Peyer's patch (tissue), 4 donors: ENCODE measurements around the gene MYORG. TPM values are rescaled to one million over a fixed set of nuclear protein-coding genes. Genes with fewer than 3 reads are reported as not detected.

Experiments
- DNase-seq, 3 donors: peaks; one replicate each; pipeline ENCODE4 v3.0.0-alpha.2; 2017 to 2019
- H3K27ac ChIP-seq, 4 donors: fragments of 200-600 bp; sonication (generic); one replicate each; pipeline ENCODE4 v1.5.1; 2016 to 2019
- H3K27me3 ChIP-seq, 2 donors: fragments of 200-600 bp; sonication (generic); one replicate each; pipeline ENCODE4 v1.5.1; 2019
- H3K36me3 ChIP-seq, 3 donors: fragments of 200-600 bp; sonication (generic); one replicate each; pipeline ENCODE4 v1.5.1; 2016 to 2019
- H3K4me1 ChIP-seq, 4 donors: fragments of 200-600 bp; sonication (generic); one replicate each; pipeline ENCODE4 v1.5.1; 2016 to 2019
- H3K4me3 ChIP-seq, 4 donors: fragments of 200-600 bp; sonication (generic); 1 replicate in 3 of 4; 2 replicates in 1 of 4; pipeline ENCODE4 v1.5.1; 2016 to 2019; ENCODE audit warnings: mild to moderate bottlenecking in 1 of 4
- H3K9me3 ChIP-seq, 4 donors: fragments of 200-600 bp; sonication (generic); one replicate each; pipeline ENCODE4 v1.5.1; 2016 to 2019; ENCODE audit warnings: mild to moderate bottlenecking in 1 of 4
- POLR2A ChIP-seq, 2 donors: fragments of 450-650 bp; IDR thresholded peaks; one replicate each; pipeline ENCODE4 v1.5.1; 2017; ENCODE audit warnings: antibody characterized with exemption in 2 of 2, mild to moderate bottlenecking in 2 of 2, moderate library complexity in 2 of 2
- total RNA-seq, 4 donors: library from RNA; depleted of rRNA; stranded (reverse); fragments of >200 nt; gene quantifications; one replicate each; pipeline ENCODE4 v1.1.0, GENCODE V29; 2016
- TF ChIP-seq, protein P1 (sequence below), 6 experiments: fragments of 450-650 bp in 4 of 6; fragments of 200-600 bp in 2 of 6; sonication (generic) in 1 of 6; IDR thresholded peaks; one replicate each; pipeline ENCODE4 v1.5.1; 2017 to 2019; ENCODE audit warnings: antibody characterized with exemption in 6 of 6, mild to moderate bottlenecking in 3 of 6, moderate library complexity in 1 of 6

MYORG gene
- total RNA-seq, 4 donors from 2014 or later: 7.4 to 97.2 (median 88.3) TPM

DNA sequence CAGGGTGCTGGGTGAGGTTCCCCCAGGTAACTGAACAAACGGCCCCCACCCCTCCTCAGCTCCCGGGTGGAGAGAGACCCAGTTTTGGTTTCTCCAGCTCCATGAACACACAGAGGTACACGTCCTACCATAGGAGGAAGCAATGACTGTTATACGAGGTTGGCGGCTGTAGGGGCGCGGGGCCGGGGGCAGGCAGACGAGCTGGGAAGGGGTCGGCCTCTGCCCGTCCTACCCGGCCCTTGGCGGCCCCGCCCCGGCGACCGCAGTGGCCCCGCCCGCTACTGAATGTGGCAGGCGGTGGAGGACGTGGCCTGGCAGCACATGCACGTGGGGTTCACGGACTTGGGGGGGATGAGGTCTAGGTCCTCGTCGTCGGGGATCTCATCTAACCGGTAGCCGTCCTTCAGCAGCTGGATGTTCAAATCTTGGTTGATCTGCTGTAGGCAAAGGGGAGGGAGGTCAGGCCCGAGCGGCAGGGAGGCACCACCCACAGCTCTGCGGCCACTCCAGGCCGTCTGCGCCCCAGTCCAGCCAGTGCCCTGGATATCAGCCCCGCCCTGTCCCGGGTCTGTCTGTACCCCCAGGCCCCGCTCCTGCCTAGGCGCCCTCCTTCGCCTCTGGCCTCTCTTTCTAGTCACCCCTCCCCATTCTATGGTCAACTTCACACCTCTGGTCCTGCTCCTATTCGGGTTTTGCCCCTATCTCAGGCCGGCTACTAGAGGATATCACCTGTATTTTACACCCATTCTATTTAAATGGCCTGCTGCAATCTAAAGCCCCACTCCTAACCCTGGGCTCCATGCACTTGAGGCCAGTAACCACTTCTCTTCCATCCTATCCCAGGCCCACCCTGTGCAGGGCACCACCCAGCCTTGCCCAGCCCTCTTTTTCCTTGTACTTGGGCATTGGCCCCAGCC lies 24.2 kb upstream of the MYORG start:
- Histone ChIP-seq H3K4me3 (no peak overlapping the region), H3K36me3 (peaks cover 0 to 27% (median 0%) of the 10 kb centered on the region in 3 donors), H3K4me1 (no peaks in the 10 kb centered on the region), H3K9me3 (no peaks in the 10 kb centered on the region), H3K27ac (no peak overlapping the region), H3K27me3 (no peaks in the 10 kb centered on the region)
- DNase-seq: no peak
- TF ChIP-seq, protein P1, sequence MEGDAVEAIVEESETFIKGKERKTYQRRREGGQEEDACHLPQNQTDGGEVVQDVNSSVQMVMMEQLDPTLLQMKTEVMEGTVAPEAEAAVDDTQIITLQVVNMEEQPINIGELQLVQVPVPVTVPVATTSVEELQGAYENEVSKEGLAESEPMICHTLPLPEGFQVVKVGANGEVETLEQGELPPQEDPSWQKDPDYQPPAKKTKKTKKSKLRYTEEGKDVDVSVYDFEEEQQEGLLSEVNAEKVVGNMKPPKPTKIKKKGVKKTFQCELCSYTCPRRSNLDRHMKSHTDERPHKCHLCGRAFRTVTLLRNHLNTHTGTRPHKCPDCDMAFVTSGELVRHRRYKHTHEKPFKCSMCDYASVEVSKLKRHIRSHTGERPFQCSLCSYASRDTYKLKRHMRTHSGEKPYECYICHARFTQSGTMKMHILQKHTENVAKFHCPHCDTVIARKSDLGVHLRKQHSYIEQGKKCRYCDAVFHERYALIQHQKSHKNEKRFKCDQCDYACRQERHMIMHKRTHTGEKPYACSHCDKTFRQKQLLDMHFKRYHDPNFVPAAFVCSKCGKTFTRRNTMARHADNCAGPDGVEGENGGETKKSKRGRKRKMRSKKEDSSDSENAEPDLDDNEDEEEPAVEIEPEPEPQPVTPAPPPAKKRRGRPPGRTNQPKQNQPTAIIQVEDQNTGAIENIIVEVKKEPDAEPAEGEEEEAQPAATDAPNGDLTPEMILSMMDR (IDR thresholded peaks at IDR 0.05): no peak

DNA sequence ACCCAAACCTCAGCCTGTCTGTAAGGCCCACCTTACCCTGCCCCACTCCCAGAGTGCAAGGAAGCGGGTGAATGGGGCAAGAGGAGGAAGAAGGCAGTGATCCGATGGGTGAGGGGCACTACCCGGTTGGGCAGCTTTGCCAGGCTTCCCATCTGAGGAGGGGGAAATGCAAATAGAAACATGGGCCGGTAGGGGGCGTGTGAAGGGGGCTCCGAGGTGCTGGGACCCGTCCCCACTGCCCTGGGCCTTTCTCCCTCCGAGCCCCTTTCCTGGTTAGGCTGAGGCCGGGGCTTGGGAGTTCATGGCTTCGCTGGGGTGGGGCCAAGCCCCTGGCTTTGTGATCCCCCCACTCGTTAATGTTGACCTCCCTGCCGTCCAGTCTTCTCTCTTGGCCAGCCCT lies 23.6 kb upstream of the MYORG start:
- no peak for DNase-seq
- TF ChIP-seq POLR2A (IDR thresholded peaks at IDR 0.05): no peak
- TF ChIP-seq, protein P1 (IDR thresholded peaks at IDR 0.05): no peak
- H3K4me1 ChIP-seq: no peaks in the 10 kb centered on the region
- H3K9me3 ChIP-seq: no peaks in the 10 kb centered on the region
- no peak overlapping the region for H3K4me3 ChIP-seq
- no peaks in the 10 kb centered on the region for H3K27me3 ChIP-seq
- no peak overlapping the region for H3K27ac ChIP-seq
- peaks cover 0 to 27% (median 0%) of the 10 kb centered on the region in 3 donors for H3K36me3 ChIP-seq

DNA sequence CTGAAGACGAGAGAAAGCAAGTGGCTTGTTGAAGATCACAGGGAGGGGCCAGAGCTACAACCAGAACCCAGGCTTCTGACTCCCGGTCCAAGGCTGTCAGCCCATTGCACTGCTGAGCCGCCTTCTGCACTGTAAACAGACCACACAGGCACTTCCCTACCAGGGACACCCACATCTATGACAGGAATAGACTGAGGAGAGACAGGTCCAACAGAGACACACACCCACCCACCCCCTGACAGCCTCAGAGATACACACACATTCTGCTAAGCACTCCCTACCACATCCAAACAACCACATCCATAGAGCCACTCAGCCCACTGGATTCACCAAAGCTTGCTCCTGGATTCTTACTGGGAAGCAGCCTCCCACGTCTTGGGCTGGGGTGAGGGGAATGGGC lies 23.0 kb upstream of the MYORG start:
- Histone ChIP-seq H3K27ac (no peak overlapping the region), H3K27me3 (no peaks in the 10 kb centered on the region), H3K4me3 (no peak overlapping the region), H3K4me1 (no peaks in the 10 kb centered on the region), H3K9me3 (no peaks in the 10 kb centered on the region), H3K36me3 (peaks cover 0 to 27% (median 0%) of the 10 kb centered on the region in 3 donors)
- no peak for DNase-seq
- no peak for TF ChIP-seq POLR2A (IDR thresholded peaks at IDR 0.05)
- TF ChIP-seq, protein P1 (IDR thresholded peaks at IDR 0.05): no peak

DNA sequence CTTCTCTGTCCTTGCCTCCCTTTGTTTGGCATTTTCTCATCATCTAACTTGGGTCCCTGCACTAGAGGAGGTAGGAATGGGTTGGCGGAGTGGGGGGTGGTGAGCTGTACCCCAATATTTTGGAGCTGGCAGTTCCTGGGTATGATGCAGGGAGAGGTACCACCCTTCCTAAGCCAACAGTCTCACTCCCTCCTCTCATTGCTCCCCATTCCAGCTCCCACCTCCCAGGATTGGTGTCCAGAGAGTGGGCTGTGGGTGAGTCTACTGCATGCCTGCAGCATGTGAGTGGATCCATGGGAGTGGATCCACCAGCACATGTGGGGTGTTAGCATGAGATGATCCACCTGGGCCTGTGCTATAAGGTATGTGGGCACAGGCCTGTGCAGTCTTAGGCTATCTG lies 22.2 kb upstream of the MYORG start:
- H3K36me3 ChIP-seq: peaks cover 0 to 27% (median 0%) of the 10 kb centered on the region in 3 donors
- DNase-seq: no peak
- no peaks in the 10 kb centered on the region for H3K4me1 ChIP-seq
- no peak overlapping the region for H3K4me3 ChIP-seq
- no peaks in the 10 kb centered on the region for H3K9me3 ChIP-seq
- H3K27ac ChIP-seq: no peak overlapping the region
- no peaks in the 10 kb centered on the region for H3K27me3 ChIP-seq
- TF ChIP-seq, protein P1 (IDR thresholded peaks at IDR 0.05): no peak
- TF ChIP-seq POLR2A (IDR thresholded peaks at IDR 0.05): no peak

GRCh38 chr9:34396276-34397214 lies 19.8 kb upstream of the MYORG start:
- no peaks in the 10 kb centered on the region for H3K9me3 ChIP-seq
- H3K4me3 ChIP-seq: no peak overlapping the region
- no peaks in the 10 kb centered on the region for H3K27me3 ChIP-seq
- H3K36me3 ChIP-seq: peaks cover 0 to 20% (median 0%) of the 10 kb centered on the region in 3 donors
- no peak for DNase-seq
- TF ChIP-seq, protein P1 (IDR thresholded peaks at IDR 0.05): no peak
- no peak for TF ChIP-seq POLR2A (IDR thresholded peaks at IDR 0.05)
- H3K27ac ChIP-seq: no peak overlapping the region
- no peaks in the 10 kb centered on the region for H3K4me1 ChIP-seq
